BLaER1 treated with 17β-estradiol and CSF1 and Interleukin-3, amounts not matched to agents 10 nM and 100 nM (cell line): ENCODE measurements around the gene DOK4.
"Not testable (repeated sequence)": the region's sequence is repeated elsewhere in the genome, so short reads cannot be mapped to it uniquely, and the experiment has no call there.

Experiments used
- H3K27ac ChIP-seq, 11 experiments: shearing (Covaris generic); formaldehyde crosslinking; 2 replicates each; pipeline ENCODE4 v1.8.1; 2022
- H3K27me3 ChIP-seq, 11 experiments: shearing (Covaris generic); formaldehyde crosslinking; 2 replicates each; pipeline ENCODE4 v1.8.1; 2022
- H3K36me3 ChIP-seq, 11 experiments: shearing (Covaris generic); formaldehyde crosslinking; 2 replicates each; pipeline ENCODE4 v1.8.1; 2022
- H3K4me1 ChIP-seq, 10 experiments: shearing (Covaris generic); formaldehyde crosslinking; 2 replicates each; pipeline ENCODE4 v1.8.1; 2022
- H3K4me2 ChIP-seq, 11 experiments: shearing (Covaris generic); formaldehyde crosslinking; 2 replicates each; pipeline ENCODE4 v1.8.1; 2022
- H3K4me3 ChIP-seq, 10 experiments: shearing (Covaris generic); formaldehyde crosslinking; 2 replicates each; pipeline ENCODE4 v1.8.1; 2022
- H3K9ac ChIP-seq, 11 experiments: shearing (Covaris generic); formaldehyde crosslinking; 2 replicates each; pipeline ENCODE4 v1.8.1; 2022
- H3K9me3 ChIP-seq, 11 experiments: shearing (Covaris generic); formaldehyde crosslinking; replicated peaks in 1 of 11; 2 replicates each; pipeline ENCODE4 v1.8.1; 2022
- H4K20me1 ChIP-seq, 11 experiments: shearing (Covaris generic); formaldehyde crosslinking; 2 replicates each; pipeline ENCODE4 v1.8.1; 2022
- Cebpa-rat ChIP-seq, 11 experiments: shearing (Covaris generic); IDR thresholded peaks; 2 replicates each; pipeline ENCODE4 v1.8.1; 2022

Gene DOK4

GRCh38 chr16:57446531-57447185 is 39.6 kb downstream of the DOK4 start:
- H3K4me1 ChIP-seq, result peaks cover 16 to 36% (median 28%) of the 10 kb centered on the region in 10 experiments
- H3K9me3 ChIP-seq, result peaks cover 5 to 20% (median 11%) of the 10 kb centered on the region in 11 experiments; a peak in 21 of 22 replicates
- peaks cover 25 to 40% (median 33%) of the 10 kb centered on the region in 11 experiments for H3K36me3 ChIP-seq
- H3K27me3 ChIP-seq, result no peaks in the 10 kb centered on the region
- TF ChIP-seq Cebpa-rat (IDR thresholded peaks at IDR 0.05), result no peak
- H3K9ac ChIP-seq, result peak overlapping the region; percentile 91 to 99 (median 96)
- peak overlapping the region; percentile 90 to 96 (median 92) for H3K27ac ChIP-seq
- peaks cover 0 to 24% (median 0%) of the 10 kb centered on the region in 11 experiments; a peak in 6 of 22 replicates for H4K20me1 ChIP-seq
- peak overlapping the region; percentile 80 to 96 (median 88) for H3K4me3 ChIP-seq
- peak overlapping the region; percentile 78 to 98 (median 93) for H3K4me2 ChIP-seq

GRCh38 chr16:57445510-57445909 is 40.8 kb downstream of the DOK4 start:
- H3K9ac ChIP-seq, result peak overlapping the region in 3 of 11 experiments; percentile 1 to 99 (median 95); a peak in 1 of 22 replicates
- peak overlapping the region in 9 of 11 experiments; percentile 7 to 98 (median 93); a peak in 14 of 22 replicates for H3K4me2 ChIP-seq
- H3K9me3 ChIP-seq, result peaks cover 16 to 32% (median 23%) of the 10 kb centered on the region in 11 experiments
- H4K20me1 ChIP-seq, result peaks cover 0 to 24% (median 0%) of the 10 kb centered on the region in 11 experiments; a peak in 6 of 22 replicates
- H3K27me3 ChIP-seq, result no peaks in the 10 kb centered on the region
- peaks cover 16 to 36% (median 28%) of the 10 kb centered on the region in 10 experiments for H3K4me1 ChIP-seq
- H3K27ac ChIP-seq, result no peak overlapping the region
- no peak overlapping the region for H3K4me3 ChIP-seq
- TF ChIP-seq Cebpa-rat (IDR thresholded peaks at IDR 0.05), result no peak
- H3K36me3 ChIP-seq, result peaks cover 27 to 40% (median 35%) of the 10 kb centered on the region in 11 experiments

GRCh38 chr16:57444711-57445110 is 41.6 kb downstream of the DOK4 start:
- H3K27ac ChIP-seq, result no peak overlapping the region
- H3K27me3 ChIP-seq, result no peaks in the 10 kb centered on the region
- TF ChIP-seq Cebpa-rat (IDR thresholded peaks at IDR 0.05), result no peak
- H3K4me3 ChIP-seq, result no peak overlapping the region
- H3K4me1 ChIP-seq, result peaks cover 16 to 36% (median 28%) of the 10 kb centered on the region in 10 experiments
- H3K4me2 ChIP-seq, result 0 out of 22 replicates have a peak overlapping the region, but pooled peaks of 1 of the 11 experiments have one; percentile 97
- 0 out of 22 replicates have a peak overlapping the region, but pooled peaks of 1 of the 11 experiments have one; percentile 7 for H3K9ac ChIP-seq
- H4K20me1 ChIP-seq, result peaks cover 0 to 24% (median 0%) of the 10 kb centered on the region in 11 experiments; a peak in 6 of 22 replicates
- H3K9me3 ChIP-seq, result peaks cover 24 to 40% (median 31%) of the 10 kb centered on the region in 11 experiments
- H3K36me3 ChIP-seq, result peaks cover 35 to 45% (median 43%) of the 10 kb centered on the region in 11 experiments

GRCh38 chr16:57440551-57440950 is 45.7 kb downstream of the DOK4 start:
- Histone ChIP-seq H3K36me3 (peaks cover 74 to 86% (median 83%) of the 10 kb centered on the region in 11 experiments), H3K4me3 (peak overlapping the region in 4 of 10 experiments; percentile 13 to 37 (median 23); a peak in 2 of 20 replicates), H4K20me1 (peaks cover 0 to 21% (median 0%) of the 10 kb centered on the region in 11 experiments; a peak in 7 of 22 replicates), H3K9me3 (peaks cover 25 to 41% (median 33%) of the 10 kb centered on the region in 11 experiments)
- not testable (repeated sequence) for H3K4me2 ChIP-seq, H3K27ac ChIP-seq, H3K9ac ChIP-seq, H3K27me3 ChIP-seq, H3K4me1 ChIP-seq

- H3K4me2 ChIP-seq, H3K4me1 ChIP-seq, H3K27me3 ChIP-seq, H3K27ac ChIP-seq, H3K9ac ChIP-seq: not testable (repeated sequence)
- peaks cover 25 to 41% (median 33%) of the 10 kb centered on the region in 11 experiments for H3K9me3 ChIP-seq
- peaks cover 80 to 92% (median 89%) of the 10 kb centered on the region in 11 experiments for H3K36me3 ChIP-seq
- H3K4me3 ChIP-seq, result peak overlapping the region in 1 of 10 experiments; percentile 13; a peak in 1 of 20 replicates
- H4K20me1 ChIP-seq, result peaks cover 0 to 15% (median 0%) of the 10 kb centered on the region in 11 experiments; a peak in 6 of 22 replicates
Measured at GRCh38 chr16:57439947-57440346, 46.3 kb downstream of the DOK4 start.

- Histone ChIP-seq H3K4me2 (no peak overlapping the region), H3K36me3 (peaks cover 97 to 100% (median 99%) of the 10 kb centered on the region in 11 experiments), H3K9ac (no peak overlapping the region), H3K4me3 (no peak overlapping the region), H4K20me1 (no peaks in the 10 kb centered on the region; a peak in 3 of 22 replicates), H3K27ac (no peak overlapping the region), H3K9me3 (peaks cover 12 to 18% (median 13%) of the 10 kb centered on the region in 11 experiments), H3K4me1 (peaks cover 0 to 5% (median 0%) of the 10 kb centered on the region in 10 experiments; a peak in 1 of 20 replicates), H3K27me3 (no peaks in the 10 kb centered on the region)
- TF ChIP-seq Cebpa-rat (IDR thresholded peaks at IDR 0.05), result no peak
Measured at GRCh38 chr16:57435838-57436237, 50.5 kb downstream of the DOK4 start.

- peaks cover 0 to 2% (median 0%) of the 10 kb centered on the region in 11 experiments; a peak in 4 of 22 replicates for H4K20me1 ChIP-seq
- H3K27ac ChIP-seq, result no peak overlapping the region
- H3K4me3 ChIP-seq, result no peak overlapping the region
- peaks cover 96 to 100% (median 98%) of the 10 kb centered on the region in 11 experiments for H3K36me3 ChIP-seq
- H3K9me3 ChIP-seq, result no peaks in the 10 kb centered on the region; a peak in 1 of 22 replicates
- H3K4me1 ChIP-seq, result peaks cover 0 to 7% (median 0%) of the 10 kb centered on the region in 10 experiments; a peak in 1 of 20 replicates
- no peak overlapping the region for H3K4me2 ChIP-seq
- no peaks in the 10 kb centered on the region for H3K27me3 ChIP-seq
- H3K9ac ChIP-seq, result 0 out of 22 replicates have a peak overlapping the region, but pooled peaks of 1 of the 11 experiments have one; percentile 22
- TF ChIP-seq Cebpa-rat (IDR thresholded peaks at IDR 0.05), result no peak
Measured at GRCh38 chr16:57434003-57434402, 52.3 kb downstream of the DOK4 start.

- H3K4me3 ChIP-seq, result no peak overlapping the region
- H3K9me3 ChIP-seq, result no peaks in the 10 kb centered on the region
- peaks cover 0 to 7% (median 0%) of the 10 kb centered on the region in 10 experiments; a peak in 1 of 20 replicates for H3K4me1 ChIP-seq
- H3K4me2 ChIP-seq, result no peak overlapping the region
- H3K9ac ChIP-seq, result no peak overlapping the region
- no peaks in the 10 kb centered on the region for H3K27me3 ChIP-seq
- H3K36me3 ChIP-seq, result peaks cover 96 to 100% (median 99%) of the 10 kb centered on the region in 11 experiments
- no peak overlapping the region for H3K27ac ChIP-seq
- H4K20me1 ChIP-seq, result peaks cover 0 to 7% (median 0%) of the 10 kb centered on the region in 11 experiments; a peak in 4 of 22 replicates
- no peak for TF ChIP-seq Cebpa-rat (IDR thresholded peaks at IDR 0.05)
Measured at GRCh38 chr16:57432989-57433388, 53.3 kb downstream of the DOK4 start.

GRCh38 chr16:57432505-57432904 is 53.8 kb downstream of the DOK4 start:
- Histone ChIP-seq H3K9me3 (no peaks in the 10 kb centered on the region), H4K20me1 (peaks cover 0 to 7% (median 0%) of the 10 kb centered on the region in 11 experiments; a peak in 4 of 22 replicates), H3K9ac (no peak overlapping the region), H3K27ac (no peak overlapping the region), H3K27me3 (no peaks in the 10 kb centered on the region), H3K4me2 (no peak overlapping the region), H3K36me3 (peaks cover 97 to 100% (median 99%) of the 10 kb centered on the region in 11 experiments), H3K4me1 (peaks cover 0 to 7% (median 0%) of the 10 kb centered on the region in 10 experiments; a peak in 1 of 20 replicates), H3K4me3 (no peak overlapping the region)
- no peak for TF ChIP-seq Cebpa-rat (IDR thresholded peaks at IDR 0.05)
